HG03135 (cell line): ENCODE data around the gene BCL2L1.
"Not testable (repeated sequence)": the region's sequence is repeated elsewhere in the genome, so short reads cannot be mapped to it uniquely, and the experiment has no call there.

Experiments
- ATAC-seq: cut with Tn5 transposase; IDR thresholded peaks from one replicate; pipeline ENCODE4 v1.9.1; 2021; ENCODE audit warnings: mild to moderate bottlenecking, moderate library complexity; ENCODE audit not compliant: unreplicated experiment

The BCL2L1 gene

GRCh38 chr20:31677553-31678260, 45.0 kb downstream of the BCL2L1 start:
- ATAC-seq: no peak

GRCh38 chr20:31676609-31676989, 46.1 kb downstream of the BCL2L1 start:
- no peak for ATAC-seq

GRCh38 chr20:31675828-31676608, 46.6 kb downstream of the BCL2L1 start:
- no peak for ATAC-seq

- no peak for ATAC-seq
These were observed 47.5 kb downstream of the BCL2L1 start for GRCh38 chr20:31674895-31675827.

- no peak for ATAC-seq
These were observed 48.7 kb downstream of the BCL2L1 start for GRCh38 chr20:31673943-31674463.

- ATAC-seq: no peak
These were observed 49.2 kb downstream of the BCL2L1 start for GRCh38 chr20:31673435-31673834.

- no peak for ATAC-seq
These were observed 51.3 kb downstream of the BCL2L1 start for GRCh38 chr20:31671324-31671723.

- no peak for ATAC-seq
These were observed 52.1 kb downstream of the BCL2L1 start for GRCh38 chr20:31670371-31671228.

GRCh38 chr20:31669876-31670275, 52.8 kb downstream of the BCL2L1 start:
- ATAC-seq: no peak

GRCh38 chr20:31668944-31669343, 53.7 kb downstream of the BCL2L1 start:
- ATAC-seq: not testable (repeated sequence)

GRCh38 chr20:31667315-31668285, 55.1 kb downstream of the BCL2L1 start:
- no peak for ATAC-seq

- no peak for ATAC-seq
These were observed 56.2 kb downstream of the BCL2L1 start for GRCh38 chr20:31666258-31667042.

- no peak for ATAC-seq
These were observed 56.9 kb downstream of the BCL2L1 start for GRCh38 chr20:31665753-31666152.

- no peak for ATAC-seq
These were observed 57.8 kb downstream of the BCL2L1 start for GRCh38 chr20:31664696-31665354.

GRCh38 chr20:31663838-31664695, 58.6 kb downstream of the BCL2L1 start:
- no peak for ATAC-seq

GRCh38 chr20:31663524-31663837, 59.2 kb downstream of the BCL2L1 start:
- ATAC-seq: no peak

GRCh38 chr20:31662372-31662854, 60.3 kb downstream of the BCL2L1 start:
- ATAC-seq: no peak
